HEK293T (cell line): ENCODE results near the gene PRKAG1.

ENCODE experiments used
- CTCF ChIA-PET: fragments of 350-600 bp; formaldehyde crosslinking; extraction: SDS; loops from one replicate; lab custom pipeline; 2021; ENCODE audit warnings: antibody characterized with exemption, inconsistent platforms; lab: Yijun Ruan, JAX
- POLR2A ChIA-PET: fragments of 350-600 bp; formaldehyde crosslinking; extraction: SDS; loops from one replicate; lab custom pipeline; 2020; ENCODE audit warnings: antibody characterized with exemption, inconsistent platforms; lab: Yijun Ruan, JAX
- DNase-seq: peaks from one replicate; pipeline ENCODE4 v3.0.0; 2012; ENCODE audit warnings: mixed read lengths; ENCODE audit errors: extremely low spot score
- ARNT ChIP-seq: fragments of 450-650 bp; IDR thresholded peaks from 2 replicates; pipeline ENCODE4 v1.6.1; 2017; ENCODE audit warnings: mild to moderate bottlenecking
- BHLHE40 ChIP-seq: fragments of 450-650 bp; IDR thresholded peaks from 2 replicates; pipeline ENCODE4 v1.6.1; 2016; ENCODE audit warnings: mild to moderate bottlenecking, moderate library complexity, borderline replicate concordance
- CTBP1 ChIP-seq: fragments of 450-650 bp; IDR thresholded peaks from 2 replicates; pipeline ENCODE4 v1.6.1; 2016; ENCODE audit warnings: borderline replicate concordance
- ELF4 ChIP-seq: fragments of 450-650 bp; IDR thresholded peaks from 2 replicates; pipeline ENCODE4 v1.6.1; 2017; ENCODE audit warnings: antibody characterized with exemption
- FOXA1 ChIP-seq: fragments of 450-650 bp; IDR thresholded peaks from 2 replicates; pipeline ENCODE4 v1.6.1; 2016; ENCODE audit warnings: mild to moderate bottlenecking
- FOXK2 ChIP-seq: fragments of 450-650 bp; IDR thresholded peaks from 2 replicates; pipeline ENCODE4 v1.6.1; 2016; ENCODE audit warnings: mild to moderate bottlenecking
- FOXM1 ChIP-seq: fragments of 450-650 bp; IDR thresholded peaks from 2 replicates; pipeline ENCODE4 v1.6.1; 2017; ENCODE audit warnings: mild to moderate bottlenecking, borderline replicate concordance
- HDGF ChIP-seq: fragments of 450-650 bp; IDR thresholded peaks from 2 replicates; pipeline ENCODE4 v1.6.1; 2017; ENCODE audit warnings: antibody characterized with exemption, borderline replicate concordance
- L3MBTL2 ChIP-seq: fragments of 450-650 bp; conservative IDR thresholded peaks from 2 replicates; pipeline ENCODE4 v1.6.1; 2016; ENCODE audit warnings: mild to moderate bottlenecking
- LEF1 ChIP-seq: fragments of 450-650 bp; IDR thresholded peaks from 2 replicates; pipeline ENCODE4 v1.6.1; 2017; ENCODE audit warnings: mild to moderate bottlenecking, borderline replicate concordance
- NFRKB ChIP-seq: fragments of 450-650 bp; IDR thresholded peaks from 2 replicates; pipeline ENCODE4 v1.6.1; 2016; ENCODE audit warnings: mild to moderate bottlenecking, moderate library complexity
- SP1 ChIP-seq: fragments of 450-650 bp; IDR thresholded peaks from 2 replicates; pipeline ENCODE4 v1.6.1; 2017
- SUZ12 ChIP-seq: fragments of 450-650 bp; IDR thresholded peaks from 2 replicates; pipeline ENCODE4 v1.6.1; 2016; ENCODE audit warnings: mild to moderate bottlenecking
- TARDBP ChIP-seq: fragments of 450-650 bp; IDR thresholded peaks from 2 replicates; pipeline ENCODE4 v1.6.1; 2016
- ZNF384 ChIP-seq: fragments of 450-650 bp; IDR thresholded peaks from 2 replicates; pipeline ENCODE4 v1.6.1; 2016
- TF ChIP-seq, protein P1 (sequence below): fragments of 450-650 bp; IDR thresholded peaks from 2 replicates; pipeline ENCODE4 v1.6.1; 2016

The PRKAG1 gene

DNA sequence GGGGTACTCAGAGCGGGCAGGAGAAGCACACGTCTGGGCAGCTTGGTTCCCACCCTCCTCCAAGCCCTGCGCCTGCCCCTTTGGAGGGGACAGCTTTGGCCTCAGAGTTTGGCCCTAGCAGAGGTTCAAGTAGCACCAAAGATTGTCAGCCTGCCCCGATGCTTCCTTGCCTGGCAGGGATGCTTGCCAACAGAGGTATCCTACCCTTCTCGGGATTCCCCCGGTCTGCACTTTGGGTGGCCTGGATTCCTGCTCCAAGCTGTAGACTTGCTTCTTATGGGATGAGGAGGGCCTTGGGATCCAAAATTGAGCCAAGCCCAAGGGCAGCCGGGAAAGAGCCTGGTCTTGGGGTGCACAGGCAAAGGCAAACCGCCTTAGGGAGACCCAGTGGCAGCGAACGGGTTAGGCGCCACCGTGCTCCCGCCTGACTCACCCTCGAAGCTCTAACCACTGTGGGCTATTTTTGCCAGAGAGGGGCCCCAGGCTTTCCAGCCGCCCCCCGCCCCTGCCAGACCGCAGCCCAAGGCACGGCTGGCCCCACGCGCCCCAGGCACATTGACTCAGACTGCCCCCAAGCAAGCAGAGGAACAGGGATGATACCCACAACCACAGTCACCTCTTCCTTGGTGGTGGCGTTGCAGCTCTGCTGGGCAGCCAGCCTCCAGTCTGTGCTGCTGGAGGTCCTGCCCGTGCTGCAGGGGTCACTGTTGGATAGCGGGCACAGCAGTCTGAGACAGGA lies 46.2 kb downstream of the PRKAG1 start:
- no peak for DNase-seq
- TF ChIP-seq LEF1: no peak
- TF ChIP-seq SUZ12: no peak
- no peak for TF ChIP-seq TARDBP
- no peak for TF ChIP-seq NFRKB
- TF ChIP-seq, protein P1, sequence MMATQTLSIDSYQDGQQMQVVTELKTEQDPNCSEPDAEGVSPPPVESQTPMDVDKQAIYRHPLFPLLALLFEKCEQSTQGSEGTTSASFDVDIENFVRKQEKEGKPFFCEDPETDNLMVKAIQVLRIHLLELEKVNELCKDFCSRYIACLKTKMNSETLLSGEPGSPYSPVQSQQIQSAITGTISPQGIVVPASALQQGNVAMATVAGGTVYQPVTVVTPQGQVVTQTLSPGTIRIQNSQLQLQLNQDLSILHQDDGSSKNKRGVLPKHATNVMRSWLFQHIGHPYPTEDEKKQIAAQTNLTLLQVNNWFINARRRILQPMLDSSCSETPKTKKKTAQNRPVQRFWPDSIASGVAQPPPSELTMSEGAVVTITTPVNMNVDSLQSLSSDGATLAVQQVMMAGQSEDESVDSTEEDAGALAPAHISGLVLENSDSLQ: no peak
- no peak for TF ChIP-seq BHLHE40
- no peak for TF ChIP-seq ARNT
- no peak for TF ChIP-seq ZNF384
- TF ChIP-seq HDGF: no peak
- no peak for TF ChIP-seq FOXK2
- no peak for TF ChIP-seq FOXM1
- no peak for TF ChIP-seq SP1
- TF ChIP-seq L3MBTL2: no peak
- TF ChIP-seq ELF4: no peak
- no peak for TF ChIP-seq CTBP1
- no peak for TF ChIP-seq FOXA1
- CTCF ChIA-PET: interaction anchor here (1.0 to 5.7 kb wide), 2 partner anchors 16 to 119 kb away, joined by 3 to 26 read pairs; no protein-coding TSS in a partner anchor
- POLR2A ChIA-PET: interaction anchor here (2.1 kb wide), 1 partner anchor 15 kb away, joined by 17 read pairs; the partner anchor contains the start of gene ARF3

DNA sequence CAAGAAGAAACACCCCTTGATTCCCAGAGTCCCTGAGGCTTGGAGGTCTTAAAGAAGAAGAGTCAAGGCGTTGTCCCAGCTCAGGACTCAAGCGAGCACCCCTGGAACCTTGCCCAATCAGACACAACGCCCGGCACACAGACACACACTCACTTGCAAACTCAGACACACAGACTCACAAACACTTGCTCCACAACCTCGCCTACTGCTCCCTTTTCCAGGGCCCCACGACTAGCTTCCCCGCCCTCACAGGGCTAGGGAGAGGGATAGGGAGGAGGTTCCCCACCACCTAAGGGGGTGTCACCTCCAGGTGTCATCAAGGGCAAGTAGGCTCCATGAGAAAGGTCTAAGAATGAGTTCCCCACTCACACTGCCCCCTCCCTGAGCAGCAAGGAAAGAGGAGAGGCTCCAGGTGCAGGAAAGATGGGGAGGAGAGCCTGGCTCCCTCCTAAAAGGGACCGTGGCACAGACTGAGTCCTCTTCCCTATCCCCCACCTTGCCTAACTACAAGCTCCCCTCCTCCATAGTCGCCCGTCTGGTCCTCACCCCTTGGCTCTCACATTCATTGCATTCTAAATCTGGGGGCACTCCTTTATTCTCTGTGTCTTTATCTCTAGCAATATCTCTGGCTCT lies 47.8 kb downstream of the PRKAG1 start:
- TF ChIP-seq TARDBP (no peak), LEF1 (no peak), NFRKB (no peak), HDGF (no peak), ARNT (no peak), ZNF384 (no peak), ELF4 (no peak), FOXM1 (no peak), SUZ12 (no peak), SP1 (no peak), FOXA1 (no peak)
- TF ChIP-seq, protein P1: no peak
- POLR2A ChIA-PET: interaction anchor here (0.7 to 2.1 kb wide), 4 partner anchors 13 to 36 kb away, joined by 3 to 17 read pairs (median 3); partner anchors contain the start of gene ARF3
- CTCF ChIA-PET: interaction anchor here (5.7 kb wide), 1 partner anchor 17 kb away, joined by 26 read pairs; no protein-coding TSS in a partner anchor

DNA sequence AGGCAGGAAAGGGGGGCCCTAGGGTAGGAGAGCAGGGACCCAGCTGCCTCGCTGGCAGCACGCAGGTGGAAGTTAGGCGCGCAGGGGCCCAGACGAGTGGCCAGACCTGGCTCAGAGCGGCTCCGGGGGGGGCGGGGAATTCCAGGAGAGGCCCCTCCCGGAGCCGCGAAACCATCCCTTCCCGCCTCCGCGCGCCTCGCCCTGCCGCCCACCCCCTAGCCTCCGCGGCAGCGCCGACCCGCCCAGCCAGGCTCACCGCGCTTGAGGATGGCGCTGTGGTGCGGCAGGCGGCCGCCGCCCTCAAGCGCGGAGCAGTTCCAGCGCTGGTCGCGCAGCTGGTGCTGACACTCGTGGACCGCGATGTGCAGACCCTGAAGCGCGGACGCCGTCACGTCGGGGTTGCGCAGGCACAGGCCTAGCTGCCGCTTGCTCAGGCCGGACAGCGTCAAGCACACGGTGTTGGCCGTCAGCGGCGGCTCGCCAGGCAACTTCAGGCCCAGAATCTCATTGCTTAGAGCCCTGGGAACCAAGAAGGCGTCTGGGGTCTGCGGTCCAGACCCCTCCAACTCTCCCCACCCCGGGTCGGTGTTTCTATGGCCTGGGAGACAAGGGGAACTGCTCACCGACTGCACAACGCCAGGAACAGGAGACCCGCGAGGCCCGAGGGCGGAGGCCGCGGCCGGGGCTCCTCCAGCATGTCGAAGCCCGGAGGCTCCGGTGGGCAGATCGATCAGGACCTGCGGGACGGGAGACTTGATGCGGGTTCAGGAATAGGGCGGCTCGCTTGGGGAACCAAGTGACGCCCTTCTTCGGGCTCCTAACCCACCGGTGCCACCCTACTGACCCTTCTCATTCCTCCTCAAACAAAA lies 48.5 kb downstream of the PRKAG1 start:
- CTCF ChIA-PET: interaction anchor here (2.2 to 5.7 kb wide), 2 partner anchors 8 to 18 kb away, joined by 7 to 26 read pairs; partner anchors contain the start of gene WNT1
- DNase-seq: no peak
- POLR2A ChIA-PET: interaction anchor here (2.0 kb wide), 1 partner anchor 12 kb away, joined by 9 read pairs; the partner anchor contains the start of gene ARF3
- no peak for TF ChIP-seq TARDBP
- TF ChIP-seq FOXM1: no peak

More for the DNA sequence above, 47.8 kb downstream of the PRKAG1 start:
- no peak for DNase-seq

DNA sequence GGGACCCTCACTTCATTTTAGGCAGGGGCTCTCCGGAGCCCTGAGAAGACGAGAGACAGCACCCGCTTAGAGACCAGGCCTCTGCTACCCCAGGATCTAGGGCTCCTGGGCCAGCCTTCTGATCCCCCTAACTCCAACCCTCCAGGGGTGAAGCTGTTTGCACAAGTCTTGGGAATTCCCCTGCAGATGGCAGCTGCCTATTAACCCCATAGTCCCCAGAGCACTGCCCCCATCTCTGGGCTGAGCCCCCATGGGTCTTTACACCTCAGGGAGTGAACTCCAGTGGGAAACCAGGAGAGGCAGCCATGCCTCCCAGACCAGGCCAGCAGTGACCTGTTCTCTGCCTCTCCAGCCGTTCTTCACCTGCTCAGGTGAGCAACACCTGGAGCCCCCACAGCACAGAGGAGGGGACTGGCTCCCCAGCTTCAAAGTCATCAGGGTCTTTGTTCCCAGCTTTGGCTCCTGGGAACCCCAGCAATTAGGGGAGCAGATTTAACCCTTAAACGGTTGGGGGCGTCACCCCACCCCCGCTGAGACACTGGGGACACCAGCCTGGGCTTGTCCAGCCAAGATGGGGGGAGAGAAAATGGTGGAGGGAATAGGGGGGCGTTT lies 49.3 kb downstream of the PRKAG1 start:
- TF ChIP-seq SUZ12 (no peak), SP1 (no peak), FOXM1 (no peak), FOXA1 (no peak), BHLHE40 (no peak), LEF1 (no peak), HDGF (no peak), ELF4 (no peak), ZNF384 (no peak)
- POLR2A ChIA-PET: interaction anchor here (2.0 kb wide), 1 partner anchor 12 kb away, joined by 9 read pairs; the partner anchor contains the start of gene ARF3
- DNase-seq: no peak
- CTCF ChIA-PET: interaction anchor here (2.2 to 5.7 kb wide), 3 partner anchors 8 to 33 kb away, joined by 7 to 26 read pairs (median 10); partner anchors contain the start of gene WNT1

DNA sequence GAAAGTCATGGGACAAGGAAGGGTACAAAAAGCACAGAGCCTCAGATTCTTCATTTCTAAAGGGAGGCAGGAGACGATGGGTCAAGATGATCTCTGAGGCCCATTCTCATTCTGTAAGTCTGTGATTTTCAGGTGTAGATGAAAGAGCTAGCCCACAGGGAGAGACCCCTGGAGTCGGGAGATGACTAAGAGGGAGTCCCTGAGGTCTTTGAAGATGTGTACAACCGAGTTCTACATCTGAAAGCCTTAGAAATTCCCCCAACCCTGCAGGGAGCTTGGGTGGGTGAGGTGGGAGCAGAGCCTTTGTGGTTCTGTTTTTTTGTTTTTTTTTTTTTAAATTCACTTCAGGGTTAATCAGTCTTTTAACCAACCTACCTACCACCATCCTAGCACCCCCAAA lies 50.1 kb downstream of the PRKAG1 start:
- ChIA-PET POLR2A (interaction anchor here (2.0 kb wide), 1 partner anchor 11 kb away, joined by 9 read pairs; the partner anchor contains the start of gene ARF3), CTCF (interaction anchor here (2.2 to 5.7 kb wide), 3 partner anchors 9 to 32 kb away, joined by 7 to 26 read pairs (median 10); partner anchors contain the start of gene WNT1)
- DNase-seq: no peak
- TF ChIP-seq FOXM1: no peak
- TF ChIP-seq BHLHE40: no peak
- no peak for TF ChIP-seq L3MBTL2
- TF ChIP-seq CTBP1: no peak
- no peak for TF ChIP-seq FOXK2
- TF ChIP-seq, protein P1: no peak
- no peak for TF ChIP-seq LEF1
- no peak for TF ChIP-seq ARNT
- TF ChIP-seq FOXA1: no peak
- TF ChIP-seq TARDBP: no peak
- TF ChIP-seq HDGF: no peak
- no peak for TF ChIP-seq ZNF384
- TF ChIP-seq ELF4: no peak
- no peak for TF ChIP-seq SUZ12
- no peak for TF ChIP-seq SP1
- TF ChIP-seq NFRKB: no peak
